Activated CD8-positive, alpha-beta T cell treated with anti-CD3 and anti-CD28 coated beads for 36 hours (primary cell): ENCODE data around the gene RAC3. TPM values are rescaled to one million over a fixed set of nuclear protein-coding genes. Genes with fewer than 3 reads are reported as not detected.

Experiments used
- ATAC-seq: fragments of 200-7000 bp; cut with Tn5 transposase; one replicate; pipeline ENCODE4 v1.10.0; 2021; ENCODE audit warnings: mild to moderate bottlenecking, moderate library complexity
- CTCF ChIA-PET: fragments of 350-600 bp; sonication (Branson Sonifier 250); formaldehyde crosslinking; loops from one replicate; lab custom pipeline; 2021; ENCODE audit warnings: antibody characterized with exemption; lab: Charles Lee
- POLR2A ChIA-PET: fragments of 350-600 bp; sonication (Branson Sonifier 250); formaldehyde crosslinking; loops from one replicate; lab custom pipeline; 2021; ENCODE audit warnings: antibody characterized with exemption; lab: Charles Lee
- DNase-seq: peaks from one replicate; pipeline ENCODE4 v3.0.0-alpha.2; 2020
- H3K27ac Mint-ChIP-seq: one replicate; pipeline ENCODE4 v1.8.0; 2021; ENCODE audit warnings: mild to moderate bottlenecking, mixed read lengths
- H3K27me3 Mint-ChIP-seq: one replicate; pipeline ENCODE4 v1.8.0; 2021; ENCODE audit warnings: mixed read lengths
- H3K36me3 Mint-ChIP-seq: one replicate; pipeline ENCODE4 v1.8.0; 2021; ENCODE audit warnings: low read depth, mixed read lengths
- H3K4me1 Mint-ChIP-seq: one replicate; pipeline ENCODE4 v1.8.0; 2021; ENCODE audit warnings: low read depth, mixed read lengths
- H3K4me3 Mint-ChIP-seq: one replicate; pipeline ENCODE4 v1.8.0; 2021; ENCODE audit warnings: mild to moderate bottlenecking, moderate library complexity, mixed read lengths
- H3K9me3 Mint-ChIP-seq: one replicate; pipeline ENCODE4 v1.8.0; 2021; ENCODE audit warnings: mixed read lengths
- CTCF ChIP-seq: fragments of 200-600 bp; IDR thresholded peaks from one replicate; pipeline ENCODE4 v1.8.0; 2022; ENCODE audit warnings: antibody characterized with exemption, mild to moderate bottlenecking
- intact Hi-C: fragments of 100-400 bp; cut with micrococcal nuclease; formaldehyde crosslinking; loops from one replicate; pipeline ENCODE4 v1.10.0; 2022
- total RNA-seq, 2 experiments: library from RNA; stranded (reverse); gene quantifications; one replicate each; pipeline ENCODE4 v1.2.3, GENCODE V29; 2021

RAC3 gene
- total RNA-seq, 2 experiments from 2014 or later: 5.5 to 5.8 TPM

- no peak overlapping the region for H3K4me3 Mint-ChIP-seq
- TF ChIP-seq CTCF: no peak
- no peaks in the 10 kb centered on the region for H3K27me3 Mint-ChIP-seq
- H3K27ac Mint-ChIP-seq: no peak overlapping the region
- H3K36me3 Mint-ChIP-seq: peaks cover 12% of the 10 kb centered on the region
- ChIA-PET CTCF (no interaction called here), POLR2A (interaction anchor here (1.1 to 3.0 kb wide), 5 partner anchors 9 to 46 kb away, joined by 3 to 18 read pairs (median 5); partner anchors contain the start of gene DUS1L)
- ATAC-seq (no peak), DNase-seq (no peak)
- no peaks in the 10 kb centered on the region for H3K4me1 Mint-ChIP-seq
- no peaks in the 10 kb centered on the region for H3K9me3 Mint-ChIP-seq
- intact Hi-C loops: no loop called here
Measured at GRCh38 chr17:82080789-82081464, 49.4 kb downstream of the RAC3 start.

GRCh38 chr17:82081546-82081945 is 50.1 kb downstream of the RAC3 start:
- H3K9me3 Mint-ChIP-seq: no peaks in the 10 kb centered on the region
- H3K27ac Mint-ChIP-seq: no peak overlapping the region
- CTCF ChIA-PET: no interaction called here
- no peak for ATAC-seq
- POLR2A ChIA-PET: interaction anchor here (1.1 to 3.0 kb wide), 3 partner anchors 8 to 46 kb away, joined by 3 to 18 read pairs (median 5); no protein-coding TSS in a partner anchor
- intact Hi-C loops: no loop called here
- H3K4me3 Mint-ChIP-seq: no peak overlapping the region
- no peak for TF ChIP-seq CTCF
- no peaks in the 10 kb centered on the region for H3K4me1 Mint-ChIP-seq
- H3K27me3 Mint-ChIP-seq: no peaks in the 10 kb centered on the region
- peaks cover 12% of the 10 kb centered on the region for H3K36me3 Mint-ChIP-seq
- DNase-seq: no peak

GRCh38 chr17:82081966-82082365 is 50.5 kb downstream of the RAC3 start:
- intact Hi-C loops: no loop called here
- TF ChIP-seq CTCF: no peak
- Mint-ChIP-seq H3K9me3 (no peaks in the 10 kb centered on the region), H3K27ac (no peak overlapping the region), H3K4me1 (no peaks in the 10 kb centered on the region), H3K36me3 (peaks cover 12% of the 10 kb centered on the region), H3K4me3 (no peak overlapping the region), H3K27me3 (no peaks in the 10 kb centered on the region)
- ATAC-seq (no peak), DNase-seq (no peak)
- ChIA-PET CTCF (no interaction called here), POLR2A (interaction anchor here (1.8 kb wide), 1 partner anchor 29 kb away, joined by 5 read pairs; no protein-coding TSS in a partner anchor)

GRCh38 chr17:82082456-82082855 is 51.0 kb downstream of the RAC3 start:
- Mint-ChIP-seq H3K4me3 (no peak overlapping the region), H3K4me1 (no peaks in the 10 kb centered on the region), H3K36me3 (peaks cover 13% of the 10 kb centered on the region), H3K27ac (no peak overlapping the region), H3K27me3 (no peaks in the 10 kb centered on the region), H3K9me3 (no peaks in the 10 kb centered on the region)
- intact Hi-C loops: no loop called here
- TF ChIP-seq CTCF: no peak
- DNase-seq (no peak), ATAC-seq (no peak)
- ChIA-PET POLR2A (interaction anchor here (1.1 kb wide), 1 partner anchor 17 kb away, joined by 4 read pairs; the partner anchor contains the start of gene DUS1L), CTCF (no interaction called here)

- intact Hi-C loops: no loop called here
- peaks cover 14% of the 10 kb centered on the region for H3K36me3 Mint-ChIP-seq
Measured at GRCh38 chr17:82083009-82083408, 51.5 kb downstream of the RAC3 start.

More at GRCh38 chr17:82083009-82083408, 51.5 kb downstream of the RAC3 start:
- no peak overlapping the region for H3K27ac Mint-ChIP-seq
- no peaks in the 10 kb centered on the region for H3K4me1 Mint-ChIP-seq
- H3K9me3 Mint-ChIP-seq: no peaks in the 10 kb centered on the region
- H3K27me3 Mint-ChIP-seq: no peaks in the 10 kb centered on the region
- ChIA-PET POLR2A (interaction anchor here (0.8 to 1.1 kb wide), 2 partner anchors 18 to 27 kb away, joined by 3 to 4 read pairs; partner anchors contain the start of gene DUS1L), CTCF (no interaction called here)
- DNase-seq (no peak), ATAC-seq (no peak)
- no peak for TF ChIP-seq CTCF
- H3K4me3 Mint-ChIP-seq: no peak overlapping the region
